A673 (cell line): ENCODE results near the gene RNF115.

ENCODE experiments used
- EZH2 ChIP-seq: fragments of 200-600 bp; sonication (generic); IDR thresholded peaks from 2 replicates; pipeline ENCODE4 v1.6.1; 2017; ENCODE audit warnings: borderline replicate concordance, low read depth, mild to moderate bottlenecking, mixed read lengths, antibody characterized with exemption, low read length; ENCODE audit not compliant: poor library complexity, severe bottlenecking
- TF ChIP-seq, protein P1 (sequence below): fragments of 300-800, 200-600 bp; sonication (generic); conservative IDR thresholded peaks from 2 replicates; pipeline ENCODE4 v1.5.1; 2017; ENCODE audit warnings: low read depth, mild to moderate bottlenecking, antibody characterized with exemption, low read length, moderate library complexity, mixed read lengths

DNA sequence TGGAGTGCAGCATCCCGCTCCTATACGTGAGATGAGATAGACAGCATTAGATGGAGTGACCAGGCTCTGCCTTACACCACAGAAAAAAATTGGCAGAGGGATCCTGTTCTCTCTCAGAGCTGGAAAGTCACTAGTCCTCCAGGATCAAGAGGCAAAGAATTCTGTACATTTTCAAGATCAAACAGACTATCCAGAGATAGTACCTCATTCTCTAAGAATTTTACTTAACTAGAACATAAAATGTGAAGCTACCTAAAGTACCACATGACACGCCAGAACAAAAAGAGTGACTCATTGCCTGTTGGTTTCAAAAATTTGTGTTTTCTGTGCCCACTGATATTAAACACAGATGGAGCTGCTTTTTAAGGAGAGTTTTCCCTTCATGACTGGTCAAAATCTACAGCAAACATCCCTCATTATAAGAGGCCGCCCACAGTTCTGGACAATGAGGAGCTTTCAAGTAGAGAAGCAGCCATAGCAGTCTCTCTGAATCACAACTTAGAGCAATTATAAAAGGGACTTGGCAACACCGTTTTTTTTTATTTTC is 72.3 kb downstream of the RNF115 start:
- no peak for TF ChIP-seq EZH2
- TF ChIP-seq, protein P1, sequence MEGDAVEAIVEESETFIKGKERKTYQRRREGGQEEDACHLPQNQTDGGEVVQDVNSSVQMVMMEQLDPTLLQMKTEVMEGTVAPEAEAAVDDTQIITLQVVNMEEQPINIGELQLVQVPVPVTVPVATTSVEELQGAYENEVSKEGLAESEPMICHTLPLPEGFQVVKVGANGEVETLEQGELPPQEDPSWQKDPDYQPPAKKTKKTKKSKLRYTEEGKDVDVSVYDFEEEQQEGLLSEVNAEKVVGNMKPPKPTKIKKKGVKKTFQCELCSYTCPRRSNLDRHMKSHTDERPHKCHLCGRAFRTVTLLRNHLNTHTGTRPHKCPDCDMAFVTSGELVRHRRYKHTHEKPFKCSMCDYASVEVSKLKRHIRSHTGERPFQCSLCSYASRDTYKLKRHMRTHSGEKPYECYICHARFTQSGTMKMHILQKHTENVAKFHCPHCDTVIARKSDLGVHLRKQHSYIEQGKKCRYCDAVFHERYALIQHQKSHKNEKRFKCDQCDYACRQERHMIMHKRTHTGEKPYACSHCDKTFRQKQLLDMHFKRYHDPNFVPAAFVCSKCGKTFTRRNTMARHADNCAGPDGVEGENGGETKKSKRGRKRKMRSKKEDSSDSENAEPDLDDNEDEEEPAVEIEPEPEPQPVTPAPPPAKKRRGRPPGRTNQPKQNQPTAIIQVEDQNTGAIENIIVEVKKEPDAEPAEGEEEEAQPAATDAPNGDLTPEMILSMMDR: no peak
